ENCODE measurements around the gene BTF3.

BTF3 gene

DNA sequence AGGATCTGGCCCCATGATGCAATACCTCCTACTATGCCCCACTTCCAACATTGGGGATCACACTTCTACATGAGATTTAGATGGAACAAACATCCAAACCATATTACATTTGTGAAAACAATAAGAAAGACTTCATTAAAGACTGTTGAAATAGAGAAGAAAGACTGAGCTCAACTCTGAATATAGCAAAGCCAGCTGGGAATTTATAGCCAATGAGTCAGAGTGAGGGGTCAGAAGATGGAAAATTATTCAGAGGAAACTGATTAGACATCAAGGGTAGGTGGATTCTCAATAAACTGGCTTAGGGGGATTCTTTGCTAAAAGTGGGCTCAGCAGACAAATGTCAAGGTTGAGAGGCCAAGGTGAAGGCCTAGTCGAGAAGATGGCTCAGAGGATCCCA, 25.6 kb downstream of the BTF3 start:
- DNase-seq (ENCODE audit: low read depth, low spot score) = no peak

GRCh38 chr5:73525606-73526203, 27.5 kb downstream of the BTF3 start:
- DNase-seq (ENCODE audit: low read depth, low spot score) = no peak

GRCh38 chr5:73528248-73528647, 30.0 kb downstream of the BTF3 start:
- DNase-seq (ENCODE audit: low read depth, low spot score) = no peak

DNA sequence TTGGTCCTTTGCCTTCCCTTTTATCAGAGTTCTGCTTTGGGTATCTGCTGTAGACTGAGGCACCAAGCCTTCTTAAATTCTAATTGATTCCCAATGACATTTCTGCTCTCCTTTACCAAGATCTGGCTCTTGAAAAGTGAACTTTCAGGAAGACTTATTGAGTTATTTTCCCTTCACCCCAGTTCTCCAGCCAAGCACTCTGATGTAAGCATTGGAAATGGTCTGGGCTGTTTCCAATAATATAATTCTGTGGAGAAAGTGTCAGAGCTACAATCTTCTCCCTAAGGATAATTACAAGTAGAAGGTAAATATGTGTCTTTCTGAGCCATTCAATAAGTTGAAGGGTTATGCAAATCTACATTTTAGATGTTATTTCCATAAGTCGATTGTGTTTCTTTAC, 30.8 kb downstream of the BTF3 start:
- DNase-seq (ENCODE audit: low read depth, low spot score) = no peak

- no peak for DNase-seq (ENCODE audit: low read depth, low spot score)
Observed at GRCh38 chr5:73531356-73531755, 33.1 kb downstream of the BTF3 start.

DNA sequence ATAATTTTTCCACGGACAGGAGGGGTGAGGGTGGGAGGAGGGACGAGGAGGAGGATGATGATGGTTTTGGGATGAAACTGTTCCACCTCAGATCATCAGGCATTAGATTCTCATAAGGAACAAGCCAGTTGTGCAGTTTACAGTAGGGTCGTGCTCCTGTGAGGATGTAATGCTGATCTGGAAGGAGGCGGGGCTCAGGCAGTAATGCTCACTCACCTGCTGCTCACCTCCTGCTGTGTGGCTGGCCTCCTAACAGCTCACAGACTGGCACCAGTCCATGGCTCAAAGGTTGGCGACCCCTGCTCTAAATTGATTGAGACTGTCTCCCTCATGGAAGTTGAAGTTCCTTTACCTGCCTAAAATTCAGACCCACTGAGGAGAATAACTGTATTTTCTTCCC, 34.0 kb downstream of the BTF3 start:
- DNase-seq (ENCODE audit: low read depth, low spot score) = no peak

GRCh38 chr5:73534011-73534644, 35.9 kb downstream of the BTF3 start:
- no peak for DNase-seq (ENCODE audit: low read depth, low spot score)

DNA sequence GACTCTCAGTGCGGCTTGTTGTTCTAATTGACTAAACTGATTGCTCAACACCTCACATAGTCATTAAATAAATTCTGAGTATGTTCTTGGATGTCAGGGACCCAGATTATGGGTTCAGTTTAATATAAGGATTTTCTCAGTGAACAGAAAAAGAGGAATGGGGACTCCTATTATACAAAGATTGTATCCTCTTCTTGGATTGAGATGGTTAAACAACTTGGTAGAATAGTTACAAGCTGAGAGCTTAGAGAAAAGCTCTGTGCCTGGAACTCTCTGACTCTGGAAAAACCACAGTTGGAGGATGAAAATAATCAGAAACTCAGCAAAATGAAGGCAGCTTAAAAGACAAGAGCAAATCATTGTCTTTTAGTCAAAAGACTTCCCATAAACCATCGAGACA, 36.7 kb downstream of the BTF3 start:
- DNase-seq (ENCODE audit: low read depth, low spot score) = no peak

- DNase-seq (ENCODE audit: low read depth, low spot score) = no peak
Observed at GRCh38 chr5:73539730-73540129, 41.5 kb downstream of the BTF3 start.

DNA sequence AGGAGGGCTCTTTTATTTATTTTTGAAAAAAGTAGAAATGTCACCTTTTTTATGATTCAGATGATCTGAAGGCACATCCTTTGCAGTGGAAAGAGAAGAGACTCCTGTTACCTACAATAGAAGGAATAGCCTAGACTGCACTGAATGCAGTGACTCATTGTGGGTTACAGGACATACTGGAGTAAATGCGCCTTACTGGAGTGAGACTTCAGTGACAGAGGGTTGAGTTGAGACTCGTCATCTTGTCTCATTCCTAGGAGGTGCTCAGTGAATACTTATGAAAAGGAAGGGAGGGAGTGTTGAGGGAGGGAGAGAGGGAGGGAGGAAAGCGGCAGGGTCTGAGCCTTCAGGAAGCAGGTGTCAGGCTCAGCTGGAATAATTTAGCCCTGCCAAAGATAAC, 42.0 kb downstream of the BTF3 start:
- no peak for DNase-seq (ENCODE audit: low read depth, low spot score)

DNA sequence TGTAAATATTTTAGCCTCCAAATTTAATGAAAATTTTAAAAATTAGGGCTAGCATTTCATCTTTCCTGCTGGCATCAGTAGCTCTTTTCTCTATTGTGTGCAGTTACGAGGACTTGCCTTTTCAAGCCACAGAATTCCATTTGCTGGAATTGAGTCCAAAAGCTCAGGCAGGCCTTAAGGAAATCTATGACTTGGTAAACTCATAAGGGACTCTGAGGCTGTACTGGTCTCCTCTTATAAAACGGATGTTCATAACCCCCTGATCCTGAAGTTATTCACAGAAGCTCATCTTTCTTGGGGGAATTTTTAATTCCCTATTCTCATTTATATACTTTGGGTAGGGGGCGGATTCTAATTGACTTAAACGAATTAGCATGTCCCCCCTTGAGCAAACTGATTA, 43.8 kb downstream of the BTF3 start:
- DNase-seq (ENCODE audit: low read depth, low spot score) = no peak

DNA sequence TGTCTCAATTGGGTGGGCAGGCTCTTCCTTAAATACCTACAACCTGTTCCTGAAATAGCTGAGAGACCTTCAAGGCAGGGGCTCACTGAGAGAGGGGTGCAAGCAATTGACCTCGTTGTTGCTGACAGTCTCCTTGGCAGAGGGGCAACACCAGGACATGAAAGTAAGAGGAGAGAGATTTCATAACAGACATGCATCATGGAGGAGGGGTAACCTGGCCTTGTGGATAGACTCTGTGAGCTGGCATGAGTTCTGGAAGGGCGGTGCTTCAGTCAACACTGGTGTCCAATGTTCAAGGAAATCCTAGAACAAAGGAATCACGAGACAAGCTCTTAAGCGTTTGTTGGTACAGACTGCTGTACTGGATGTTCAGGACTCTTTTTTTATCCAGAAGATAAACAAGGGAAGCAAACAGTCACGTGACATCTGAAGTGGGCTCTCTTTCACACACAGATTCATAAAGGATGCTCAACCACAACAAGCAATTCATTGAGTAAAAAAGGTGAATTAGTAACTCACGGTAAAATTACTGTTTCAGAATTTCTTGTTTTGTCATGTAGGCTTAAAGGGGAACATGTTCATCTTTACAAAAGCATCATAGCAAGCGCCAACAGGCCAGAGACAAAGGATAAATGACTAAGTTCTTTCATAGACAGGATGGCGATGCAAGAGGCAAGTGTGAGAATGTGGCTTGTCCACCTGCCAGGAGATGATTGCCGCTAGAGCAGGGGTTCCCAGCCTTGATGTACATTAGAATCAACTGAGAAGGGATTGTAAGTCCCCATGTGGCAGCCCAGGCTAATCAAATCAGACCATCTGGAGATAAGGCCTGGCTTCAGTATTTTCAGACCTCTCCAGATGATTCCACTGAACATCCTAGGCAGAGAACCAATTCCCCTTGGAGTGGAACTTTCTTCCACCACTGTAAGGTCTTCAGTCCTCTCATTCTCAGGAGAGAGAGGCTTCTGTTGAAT, 46.5 kb downstream of the BTF3 start:
- DNase-seq (ENCODE audit: low read depth, low spot score) = no peak

DNA sequence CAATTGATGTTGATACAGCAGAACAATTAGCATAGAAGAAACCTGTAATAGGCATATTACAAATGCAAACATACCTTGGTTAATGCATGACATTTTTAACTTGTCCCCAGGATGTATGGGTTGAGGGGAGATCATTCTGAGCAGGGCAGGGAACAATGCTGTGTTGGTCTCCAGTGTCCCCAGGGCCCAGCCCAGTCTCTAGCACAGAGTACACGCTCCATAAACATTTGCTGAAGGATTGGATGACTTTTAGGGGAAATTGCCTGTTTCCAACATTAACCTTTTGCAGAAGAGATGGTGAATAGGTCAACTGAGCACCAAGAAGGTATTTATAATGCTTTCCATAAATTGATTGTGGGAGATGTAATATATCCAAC, 47.1 kb downstream of the BTF3 start:
- no peak for DNase-seq (ENCODE audit: low read depth, low spot score)

DNA sequence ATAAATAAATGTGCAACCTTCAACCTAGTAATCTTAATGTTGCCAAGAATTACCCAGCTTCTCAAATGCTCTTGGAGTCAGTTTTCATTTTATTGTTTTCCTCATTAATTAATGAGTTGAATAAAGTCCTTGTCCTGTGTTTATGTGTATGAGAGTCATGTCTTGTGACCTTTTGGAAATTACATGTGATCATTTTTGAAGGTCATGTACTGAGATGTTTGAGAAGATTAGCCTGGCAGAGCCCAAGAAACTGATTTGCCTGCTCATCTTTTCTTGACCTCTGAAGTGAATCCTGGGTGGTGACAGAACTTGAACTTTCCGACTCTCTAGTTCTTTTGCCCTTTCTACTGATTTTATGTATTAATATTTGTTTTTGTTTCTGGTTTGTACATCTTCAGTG, 51.8 kb downstream of the BTF3 start:
- no peak for DNase-seq (ENCODE audit: low read depth, low spot score)

- no peak for DNase-seq (ENCODE audit: low read depth, low spot score)
Observed at GRCh38 chr5:73552642-73553041, 54.4 kb downstream of the BTF3 start.

Measured in brain pericyte (primary cell).